Caco-2 (cell line): ENCODE data around the gene PLXNA3. TPM values are rescaled to one million over a fixed set of nuclear protein-coding genes. Genes with fewer than 3 reads are reported as not detected.

ENCODE experiments used
- BruUV-seq: library from RNA; stranded (reverse); fragments of 400-500 nt; replicated peaks from 2 replicates; lab custom pipeline; 2021; lab: Mats Ljungman, UMichigan
- CTCF ChIA-PET: fragments of 300-600 bp; sonication (Branson Sonifier 250); formaldehyde crosslinking; loops from one replicate; lab custom pipeline; 2022; ENCODE audit warnings: antibody characterized with exemption; lab: Charles Lee
- POLR2A ChIA-PET: fragments of 300-600 bp; sonication (Branson Sonifier 250); formaldehyde crosslinking; loops from one replicate; lab custom pipeline; 2022; ENCODE audit warnings: antibody characterized with exemption; lab: Charles Lee
- DNase-seq, 2 experiments: peaks; one replicate each; pipeline versions ENCODE4 v3.0.0 to v3.0.0-alpha.2; 2020 to 2022
- H3K27me3 ChIP-seq: replicated peaks from 2 replicates; pipeline ENCODE4 v1.6.0; 2011; ENCODE audit warnings: low read length; ENCODE audit not compliant: control insufficient read depth, insufficient read depth
- H3K36me3 ChIP-seq: 2 replicates; pipeline ENCODE4 v1.5.1; 2011; ENCODE audit warnings: low read length; ENCODE audit not compliant: control insufficient read depth, insufficient read depth
- H3K4me1 ChIP-seq: fragments of 250-450 bp; sonication (Bioruptor Pico); 2 replicates; pipeline ENCODE4 v1.5.1; 2020; ENCODE audit warnings: mild to moderate bottlenecking
- H3K4me3 ChIP-seq: 2 replicates; pipeline ENCODE4 v1.5.1; 2011; ENCODE audit warnings: low read depth, mild to moderate bottlenecking, control low read depth, low read length
- H3K9me3 ChIP-seq: fragments of 250-450 bp; sonication (Bioruptor Pico); 2 replicates; pipeline ENCODE4 v1.5.1; 2020; ENCODE audit warnings: mild to moderate bottlenecking, moderate library complexity
- H3K27ac Mint-ChIP-seq: one replicate; pipeline ENCODE4 v1.8.0; 2022; ENCODE audit warnings: mixed read lengths; ENCODE audit not compliant: unreplicated experiment
- H3K27me3 Mint-ChIP-seq: one replicate; pipeline ENCODE4 v1.8.0; 2022; ENCODE audit warnings: mixed read lengths; ENCODE audit not compliant: insufficient read depth, unreplicated experiment
- H3K36me3 Mint-ChIP-seq: one replicate; pipeline ENCODE4 v1.8.0; 2022; ENCODE audit warnings: mild to moderate bottlenecking, mixed read lengths; ENCODE audit not compliant: insufficient read depth, unreplicated experiment
- H3K4me1 Mint-ChIP-seq: one replicate; pipeline ENCODE4 v1.8.0; 2022; ENCODE audit warnings: low read depth, mixed read lengths; ENCODE audit not compliant: unreplicated experiment
- H3K4me3 Mint-ChIP-seq: one replicate; pipeline ENCODE4 v1.8.0; 2022; ENCODE audit warnings: mild to moderate bottlenecking, moderate library complexity, mixed read lengths; ENCODE audit not compliant: unreplicated experiment
- H3K9me3 Mint-ChIP-seq: one replicate; pipeline ENCODE4 v1.8.0; 2022; ENCODE audit warnings: mixed read lengths; ENCODE audit not compliant: unreplicated experiment
- CTCF ChIP-seq, 2 experiments: fragments of 200-600 bp in 1 of 2; IDR thresholded peaks; 1 replicate in 1 of 2; 2 replicates in 1 of 2; pipeline versions ENCODE4 v1.5.1 to v1.8.0; 2011 to 2022; ENCODE audit warnings: antibody characterized with exemption in 1 of 2, control low read depth in 1 of 2, inconsistent platforms in 1 of 2, low read depth in 1 of 2, low read length in 1 of 2, mild to moderate bottlenecking in 1 of 2, moderate library complexity in 1 of 2; ENCODE audit not compliant: insufficient read depth in 1 of 2, severe bottlenecking in 1 of 2, unreplicated experiment in 1 of 2
- intact Hi-C: fragments of 100-400 bp; cut with micrococcal nuclease; formaldehyde crosslinking; loops from one replicate; pipeline ENCODE4 v1.10.0; 2022; ENCODE audit not compliant: unreplicated experiment
- total RNA-seq: library from RNA; stranded (reverse); gene quantifications from 2 replicates; pipeline ENCODE4 v1.2.3, GENCODE V29; 2022

The PLXNA3 gene
- total RNA-seq, 1 experiment from 2014 or later: 58.4 TPM

GRCh38 chrX:154433605-154434004 is 24.5 kb upstream of the PLXNA3 start:
- Mint-ChIP-seq H3K27ac (no peak overlapping the region), H3K27me3 (no peaks in the 10 kb centered on the region), H3K4me3 (no peak overlapping the region), H3K9me3 (no peaks in the 10 kb centered on the region), H3K36me3 (peaks cover under 1% of the 10 kb centered on the region), H3K4me1 (peaks cover 7% of the 10 kb centered on the region)
- H3K4me1 ChIP-seq: peaks cover 10% of the 10 kb centered on the region; the same call in 1 of the 2 replicates
- H3K27me3 ChIP-seq: no peaks in the 10 kb centered on the region
- H3K9me3 ChIP-seq: no peaks in the 10 kb centered on the region
- BruUV-seq: no TSS peak
- ChIA-PET POLR2A (no interaction called here), CTCF (no interaction called here)
- DNase-seq: no peak
- intact Hi-C loops: no loop called here
- no peak overlapping the region for H3K4me3 ChIP-seq
- no peaks in the 10 kb centered on the region for H3K36me3 ChIP-seq
- no peak for TF ChIP-seq CTCF (IDR thresholded peaks at IDR 0.05; ENCODE audit: insufficient read depth in 1 of 2, low read depth in 1 of 2, low read length in 1 of 2, severe bottlenecking in 1 of 2, unreplicated experiment in 1 of 2)

GRCh38 chrX:154434394-154435168 is 23.5 kb upstream of the PLXNA3 start:
- no peaks in the 10 kb centered on the region for H3K36me3 ChIP-seq
- peaks cover 7% of the 10 kb centered on the region for H3K4me1 Mint-ChIP-seq
- no peaks in the 10 kb centered on the region for H3K36me3 Mint-ChIP-seq
- no peak overlapping the region for H3K4me3 ChIP-seq
- CTCF ChIA-PET: no interaction called here
- peaks cover 8% of the 10 kb centered on the region; the same call in 1 of the 2 replicates for H3K4me1 ChIP-seq
- intact Hi-C loops: no loop called here
- no peaks in the 10 kb centered on the region for H3K27me3 ChIP-seq
- POLR2A ChIA-PET: no interaction called here
- no peaks in the 10 kb centered on the region for H3K9me3 Mint-ChIP-seq
- H3K27ac Mint-ChIP-seq: no peak overlapping the region
- DNase-seq: no peak
- H3K27me3 Mint-ChIP-seq: no peaks in the 10 kb centered on the region
- BruUV-seq: no TSS peak
- no peak overlapping the region for H3K4me3 Mint-ChIP-seq
- no peak for TF ChIP-seq CTCF (IDR thresholded peaks at IDR 0.05; ENCODE audit: insufficient read depth in 1 of 2, low read depth in 1 of 2, low read length in 1 of 2, severe bottlenecking in 1 of 2, unreplicated experiment in 1 of 2)
- H3K9me3 ChIP-seq: no peaks in the 10 kb centered on the region

- H3K4me3 ChIP-seq: no peak overlapping the region
- no peak for DNase-seq
- Mint-ChIP-seq H3K4me1 (peaks cover 7% of the 10 kb centered on the region), H3K27ac (no peak overlapping the region), H3K27me3 (no peaks in the 10 kb centered on the region), H3K36me3 (peaks cover 2% of the 10 kb centered on the region), H3K9me3 (no peaks in the 10 kb centered on the region), H3K4me3 (no peak overlapping the region)
- no peaks in the 10 kb centered on the region for H3K9me3 ChIP-seq
- no TSS peak for BruUV-seq
- POLR2A ChIA-PET: interaction anchor here (0.5 kb wide), 1 partner anchor 39 kb away, joined by 3 read pairs; no protein-coding TSS in a partner anchor
- intact Hi-C loops: no loop called here
- no peaks in the 10 kb centered on the region for H3K36me3 ChIP-seq
- no peak for TF ChIP-seq CTCF (IDR thresholded peaks at IDR 0.05; ENCODE audit: insufficient read depth in 1 of 2, low read depth in 1 of 2, low read length in 1 of 2, severe bottlenecking in 1 of 2, unreplicated experiment in 1 of 2)
- 0 out of 2 replicates have a peak, but pooled peaks cover 6% of the 10 kb centered on the region for H3K4me1 ChIP-seq
- H3K27me3 ChIP-seq: no peaks in the 10 kb centered on the region
- CTCF ChIA-PET: no interaction called here
Measured at GRCh38 chrX:154435171-154435733, 22.8 kb upstream of the PLXNA3 start.
